ENCODE measurements around the gene SLC5A9. TPM values are rescaled to one million over a fixed set of nuclear protein-coding genes. Genes with fewer than 3 reads are reported as not detected.

Gene SLC5A9
- total RNA-seq, 6 experiments from 2014 or later: not detected

- no peaks in the 10 kb centered on the region; the same call in none of the 2 replicates for H3K27me3 Mint-ChIP-seq (ENCODE audit: insufficient read depth)
- TF ChIP-seq CTCF (IDR thresholded peaks at IDR 0.05): no peak
- H3K27ac Mint-ChIP-seq: no peak overlapping the region
- no peak overlapping the region for H3K4me3 Mint-ChIP-seq
- peaks cover 24% of the 10 kb centered on the region for H3K9me3 Mint-ChIP-seq
- no peak for DNase-seq
- H3K4me1 Mint-ChIP-seq (ENCODE audit: low read depth): no peaks in the 10 kb centered on the region
- H3K36me3 Mint-ChIP-seq (ENCODE audit: low read depth): no peaks in the 10 kb centered on the region
Measured at GRCh38 chr1:48242141-48242736, 19.7 kb downstream of the SLC5A9 start.

DNA sequence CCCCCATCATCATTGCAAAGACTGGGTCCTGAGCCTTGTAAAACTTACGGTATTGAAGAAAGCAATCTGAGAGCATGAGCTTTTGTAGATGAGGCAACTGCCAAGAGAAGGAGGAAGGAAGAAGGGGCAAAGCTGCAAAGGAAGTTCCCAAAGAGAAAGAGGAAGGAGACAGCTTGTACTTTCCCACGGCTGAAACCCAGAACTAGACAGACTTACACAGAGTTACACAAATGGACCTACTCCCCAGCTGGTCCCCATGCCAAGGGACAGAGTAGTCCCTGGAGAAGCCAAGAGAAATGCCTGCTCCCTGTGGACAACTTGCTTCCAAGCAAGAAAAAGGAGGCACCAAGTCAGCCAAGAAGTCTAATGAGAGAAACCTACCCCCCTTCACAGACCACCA is 22.6 kb downstream of the SLC5A9 start:
- Mint-ChIP-seq H3K36me3 (ENCODE audit: low read depth) (peaks cover 8% of the 10 kb centered on the region; the same call in 1 of the 2 replicates), H3K9me3 (peaks cover 43% of the 10 kb centered on the region), H3K4me3 (no peak overlapping the region), H3K27me3 (ENCODE audit: insufficient read depth) (peaks cover 6% of the 10 kb centered on the region), H3K4me1 (ENCODE audit: low read depth) (no peaks in the 10 kb centered on the region), H3K27ac (no peak overlapping the region)
- DNase-seq: no peak
- no peak for TF ChIP-seq CTCF (IDR thresholded peaks at IDR 0.05)

GRCh38 chr1:48246727-48247126 is 24.2 kb downstream of the SLC5A9 start:
- no peak overlapping the region for H3K4me3 Mint-ChIP-seq
- TF ChIP-seq CTCF (IDR thresholded peaks at IDR 0.05): no peak
- H3K27me3 Mint-ChIP-seq (ENCODE audit: insufficient read depth): peaks cover 6% of the 10 kb centered on the region; the same call in 1 of the 2 replicates
- H3K36me3 Mint-ChIP-seq (ENCODE audit: low read depth): peaks cover 8% of the 10 kb centered on the region; the same call in 1 of the 2 replicates
- H3K4me1 Mint-ChIP-seq (ENCODE audit: low read depth): no peaks in the 10 kb centered on the region
- no peak overlapping the region for H3K27ac Mint-ChIP-seq
- H3K9me3 Mint-ChIP-seq: peaks cover 45% of the 10 kb centered on the region
- DNase-seq: no peak

DNA sequence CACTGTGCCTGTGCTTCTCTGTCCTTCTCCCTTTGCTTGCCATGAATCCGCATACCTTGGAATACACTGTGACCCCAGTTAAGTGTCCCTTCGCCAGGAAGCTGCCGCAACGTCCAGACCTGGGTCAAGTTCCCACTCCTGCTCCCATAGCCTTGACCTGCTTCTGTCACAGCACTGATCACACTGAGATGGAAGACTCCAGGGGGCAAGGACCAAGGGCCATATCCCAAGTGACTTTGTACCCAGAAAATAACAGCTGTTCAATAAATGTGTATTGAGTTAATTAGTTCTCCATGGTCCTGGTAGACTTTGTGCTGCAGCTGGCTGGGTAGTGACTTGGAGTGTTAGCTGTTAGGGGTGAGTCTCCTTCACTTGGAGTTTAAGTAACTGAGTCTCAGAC is 25.8 kb downstream of the SLC5A9 start:
- H3K27me3 Mint-ChIP-seq (ENCODE audit: insufficient read depth): peaks cover 6% of the 10 kb centered on the region; the same call in 1 of the 2 replicates
- TF ChIP-seq CTCF (IDR thresholded peaks at IDR 0.05): no peak
- no peak overlapping the region for H3K27ac Mint-ChIP-seq
- no peak for DNase-seq
- H3K4me1 Mint-ChIP-seq (ENCODE audit: low read depth): no peaks in the 10 kb centered on the region
- peaks cover 44% of the 10 kb centered on the region for H3K9me3 Mint-ChIP-seq
- no peak overlapping the region for H3K4me3 Mint-ChIP-seq
- peaks cover 8% of the 10 kb centered on the region; the same call in 1 of the 2 replicates for H3K36me3 Mint-ChIP-seq (ENCODE audit: low read depth)

DNA sequence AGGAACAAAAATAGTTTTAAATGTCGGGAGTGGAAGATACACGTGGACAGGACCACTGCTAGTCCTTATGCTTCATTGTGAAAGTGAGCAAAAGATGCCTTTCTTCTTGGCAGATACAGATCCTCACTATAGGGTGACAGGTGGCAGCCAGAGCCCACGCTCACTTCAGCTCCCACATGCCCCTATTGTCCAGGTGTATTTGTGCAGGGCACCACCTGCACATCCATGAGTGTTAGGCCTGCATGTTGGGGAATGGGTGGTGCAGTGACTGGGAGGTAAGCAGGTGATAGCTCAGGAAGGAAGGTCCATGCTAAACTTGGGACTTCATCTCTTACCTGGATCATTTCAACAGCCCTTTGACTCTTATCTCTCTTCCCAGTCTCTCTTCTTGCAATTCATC is 27.4 kb downstream of the SLC5A9 start:
- H3K27me3 Mint-ChIP-seq (ENCODE audit: insufficient read depth): peaks cover 6% of the 10 kb centered on the region; the same call in 1 of the 2 replicates
- H3K4me1 Mint-ChIP-seq (ENCODE audit: low read depth): no peaks in the 10 kb centered on the region
- H3K9me3 Mint-ChIP-seq: peaks cover 46% of the 10 kb centered on the region
- no peak for TF ChIP-seq CTCF (IDR thresholded peaks at IDR 0.05)
- DNase-seq: no peak
- H3K27ac Mint-ChIP-seq: no peak overlapping the region
- H3K36me3 Mint-ChIP-seq (ENCODE audit: low read depth): peaks cover 8% of the 10 kb centered on the region; the same call in 1 of the 2 replicates
- no peak overlapping the region for H3K4me3 Mint-ChIP-seq
